IPS-18c (cell line): ENCODE results near the gene HMCN2.

Experiments used
- H3K4me3 ChIP-seq: 2 replicates; pipeline ENCODE4 v1.7.0; 2013; ENCODE audit warnings: low read depth, mild to moderate bottlenecking, low read length, moderate library complexity; ENCODE audit not compliant: insufficient read depth
- H3K9me3 ChIP-seq: one replicate; pipeline ENCODE4 v1.6.1; 2013; ENCODE audit warnings: mild to moderate bottlenecking, low read length, moderate library complexity; ENCODE audit not compliant: control insufficient read depth, insufficient read depth

The HMCN2 gene

GRCh38 chr9:130354806-130355205, 89.2 kb downstream of the HMCN2 start:
- H3K9me3 ChIP-seq = no peaks in the 10 kb centered on the region
- H3K4me3 ChIP-seq = no peak overlapping the region

- H3K9me3 ChIP-seq = no peaks in the 10 kb centered on the region
Measured at GRCh38 chr9:130356033-130356432, 90.5 kb downstream of the HMCN2 start.

GRCh38 chr9:130356877-130357584, 91.5 kb downstream of the HMCN2 start:
- H3K9me3 ChIP-seq = no peaks in the 10 kb centered on the region
- no peak overlapping the region for H3K4me3 ChIP-seq

More at GRCh38 chr9:130356033-130356432, 90.5 kb downstream of the HMCN2 start:
- no peak overlapping the region for H3K4me3 ChIP-seq

- Histone ChIP-seq H3K9me3 (no peaks in the 10 kb centered on the region), H3K4me3 (no peak overlapping the region)
Measured at GRCh38 chr9:130358928-130359327, 93.4 kb downstream of the HMCN2 start.

- H3K4me3 ChIP-seq = no peak overlapping the region
Measured at GRCh38 chr9:130359819-130360218, 94.3 kb downstream of the HMCN2 start.

GRCh38 chr9:130360672-130361071, 95.1 kb downstream of the HMCN2 start:
- Histone ChIP-seq H3K4me3 (no peak overlapping the region), H3K9me3 (no peaks in the 10 kb centered on the region)

More at GRCh38 chr9:130359819-130360218, 94.3 kb downstream of the HMCN2 start:
- H3K9me3 ChIP-seq = no peaks in the 10 kb centered on the region

GRCh38 chr9:130361873-130362362, 96.4 kb downstream of the HMCN2 start:
- Histone ChIP-seq H3K4me3 (no peak overlapping the region), H3K9me3 (no peaks in the 10 kb centered on the region)

GRCh38 chr9:130362691-130363090, 97.1 kb downstream of the HMCN2 start:
- H3K4me3 ChIP-seq = no peak overlapping the region
- H3K9me3 ChIP-seq = no peaks in the 10 kb centered on the region

GRCh38 chr9:130363755-130364404, 98.3 kb downstream of the HMCN2 start:
- Histone ChIP-seq H3K4me3 (no peak overlapping the region), H3K9me3 (no peaks in the 10 kb centered on the region)

- no peak overlapping the region for H3K4me3 ChIP-seq
- no peaks in the 10 kb centered on the region for H3K9me3 ChIP-seq
Measured at GRCh38 chr9:130364619-130365322, 99.2 kb downstream of the HMCN2 start.

- Histone ChIP-seq H3K9me3 (no peaks in the 10 kb centered on the region), H3K4me3 (no peak overlapping the region)
Measured at GRCh38 chr9:130365323-130365721, 99.8 kb downstream of the HMCN2 start.

GRCh38 chr9:130366072-130366471, 100.5 kb downstream of the HMCN2 start:
- no peak overlapping the region for H3K4me3 ChIP-seq
- H3K9me3 ChIP-seq = no peaks in the 10 kb centered on the region

- H3K9me3 ChIP-seq = no peaks in the 10 kb centered on the region
- no peak overlapping the region for H3K4me3 ChIP-seq
Measured at GRCh38 chr9:130366888-130367550, 101.5 kb downstream of the HMCN2 start.

GRCh38 chr9:130368631-130369103, 103.1 kb downstream of the HMCN2 start:
- Histone ChIP-seq H3K9me3 (no peaks in the 10 kb centered on the region), H3K4me3 (no peak overlapping the region)

- Histone ChIP-seq H3K9me3 (no peaks in the 10 kb centered on the region), H3K4me3 (no peak overlapping the region)
Measured at GRCh38 chr9:130370226-130370625, 104.7 kb downstream of the HMCN2 start.

- no peaks in the 10 kb centered on the region for H3K9me3 ChIP-seq
Measured at GRCh38 chr9:130371196-130371966, 105.8 kb downstream of the HMCN2 start.

GRCh38 chr9:130372057-130372456, 106.5 kb downstream of the HMCN2 start:
- no peak overlapping the region for H3K4me3 ChIP-seq

More at GRCh38 chr9:130371196-130371966, 105.8 kb downstream of the HMCN2 start:
- no peak overlapping the region for H3K4me3 ChIP-seq

More at GRCh38 chr9:130372057-130372456, 106.5 kb downstream of the HMCN2 start:
- no peaks in the 10 kb centered on the region for H3K9me3 ChIP-seq
